Measurements from ENCODE around the gene HEXA. TPM values are rescaled to one million over a fixed set of nuclear protein-coding genes. Genes with fewer than 3 reads are reported as not detected.

HEXA gene
- total and polyA plus RNA-seq, 9 of the 15 experiments (the other 6 are each of a cell fraction or from before 2014, with no cell fraction given) = 22.2 to 136 (median 68.9) TPM

DNA sequence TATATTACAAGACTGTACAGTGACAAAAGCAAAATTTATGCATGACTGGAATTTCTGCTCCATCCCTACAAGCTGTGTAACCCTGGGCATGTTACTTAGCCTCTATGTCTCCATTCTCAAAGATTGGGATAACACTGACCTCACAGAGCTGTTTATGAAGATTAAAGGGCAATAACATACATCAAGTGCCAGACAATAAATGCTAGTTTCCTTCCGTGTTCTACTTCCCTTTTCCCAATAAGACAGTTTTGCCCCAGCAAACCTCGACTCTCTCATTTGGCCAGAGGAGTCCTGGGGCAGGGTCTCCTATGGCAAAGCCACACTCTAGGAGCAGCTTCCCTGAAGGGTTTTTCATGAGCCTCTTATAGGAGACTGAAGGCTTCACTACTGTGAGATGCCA lies 7.5 kb downstream of the HEXA start (continued):
- TF ChIP-seq DMBX1 (CRISPR knock-in tag; IDR thresholded peaks at IDR 0.05; ENCODE audit: borderline replicate concordance) = no peak

DNA sequence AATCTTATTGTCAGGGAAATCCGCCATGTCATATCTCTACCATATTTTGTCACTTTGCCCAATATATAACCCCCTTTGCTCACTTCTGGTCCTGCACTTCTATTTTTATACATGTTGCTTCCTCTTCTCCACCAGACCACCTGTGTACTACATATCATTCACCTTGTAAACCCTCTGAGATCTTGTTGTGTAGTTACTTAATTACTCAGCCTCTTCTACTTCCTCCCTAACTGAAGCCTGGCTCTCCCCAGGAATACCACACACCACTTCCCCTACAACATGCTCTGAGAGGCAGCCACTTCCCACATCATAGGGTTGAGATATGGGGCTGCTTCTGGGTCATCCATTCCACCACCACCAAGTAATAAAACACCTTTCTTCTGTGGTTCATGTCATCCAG lies 10.0 kb downstream of the HEXA start:
- H3K27me3 ChIP-seq (ENCODE audit: control insufficient read depth in 2 of 2, insufficient read depth in 2 of 2, low read length in 2 of 2) = no peaks in the 10 kb centered on the region
- H3K79me2 ChIP-seq (ENCODE audit: control insufficient read depth, insufficient read depth, low read length) = peaks cover 4% of the 10 kb centered on the region; the same call in 1 of the 3 replicates
- no peak for ATAC-seq
- FAIRE-seq = no peak
- no TSS peak for BruUV-seq (replicated peaks)
- in situ Hi-C loops (cut with MboI) (no loop called here), intact Hi-C loops (cut with micrococcal nuclease) (no loop called here)
- H3K27ac ChIP-seq (ENCODE audit: extremely low read depth, low read depth, low read length) = no peak overlapping the region
- no peaks in the 10 kb centered on the region for H3K9me1 ChIP-seq (ENCODE audit: control insufficient read depth, insufficient read depth, low read length)
- DNase-seq (ENCODE audit: extremely low read depth in 1 of 4, low spot score in 3 of 4) = no peak
- no peak overlapping the region for H3K4me3 ChIP-seq
- no peak overlapping the region for H3K4me2 ChIP-seq (ENCODE audit: insufficient read depth, low read length)
- H3K36me3 ChIP-seq (ENCODE audit: control insufficient read depth, insufficient read depth, low read length) = peaks cover 37% of the 10 kb centered on the region; the same call in 2 of the 3 replicates
- H3K9me3 ChIP-seq (replicated peaks; ENCODE audit: control insufficient read depth, insufficient read depth, low read depth, low read length) = no peaks in the 10 kb centered on the region
- no peak overlapping the region for H2AFZ ChIP-seq (ENCODE audit: low read depth, low read length)
- no peaks in the 10 kb centered on the region for H3K4me1 ChIP-seq (replicated peaks in 1 of 2; ENCODE audit: control insufficient read depth in 2 of 2, insufficient read depth in 2 of 2, low read length in 2 of 2)
- ChIA-PET POLR2A (interaction anchor here (1.2 to 1.4 kb wide), 2 partner anchors 10 to 17 kb away, joined by 4 to 8 read pairs; partner anchors contain the start of gene HEXA), CTCF (ENCODE audit: low intra/inter-chr PET ratio) (no interaction called here)
- H4K20me1 ChIP-seq (replicated peaks; ENCODE audit: control insufficient read depth, insufficient read depth, low read length) = no peaks in the 10 kb centered on the region
- no peak overlapping the region for H3K9ac ChIP-seq (ENCODE audit: insufficient read depth in 1 of 2, low read depth in 2 of 2, low read length in 2 of 2)
- no peak for TF ChIP-seq ZNF263 (CRISPR knock-in tag; IDR thresholded peaks at IDR 0.05; ENCODE audit: borderline replicate concordance)
- TF ChIP-seq, protein P1, sequence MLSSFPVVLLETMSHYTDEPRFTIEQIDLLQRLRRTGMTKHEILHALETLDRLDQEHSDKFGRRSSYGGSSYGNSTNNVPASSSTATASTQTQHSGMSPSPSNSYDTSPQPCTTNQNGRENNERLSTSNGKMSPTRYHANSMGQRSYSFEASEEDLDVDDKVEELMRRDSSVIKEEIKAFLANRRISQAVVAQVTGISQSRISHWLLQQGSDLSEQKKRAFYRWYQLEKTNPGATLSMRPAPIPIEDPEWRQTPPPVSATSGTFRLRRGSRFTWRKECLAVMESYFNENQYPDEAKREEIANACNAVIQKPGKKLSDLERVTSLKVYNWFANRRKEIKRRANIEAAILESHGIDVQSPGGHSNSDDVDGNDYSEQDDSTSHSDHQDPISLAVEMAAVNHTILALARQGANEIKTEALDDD (IDR thresholded peaks at IDR 0.05) = no peak
- TF ChIP-seq TAF9B (IDR thresholded peaks at IDR 0.05; ENCODE audit: partially characterized antibody) = no peak
- TF ChIP-seq SPI1 (IDR thresholded peaks at IDR 0.05; ENCODE audit: borderline replicate concordance, low read depth, low read length) = peak; percentile 26; the same call in 1 of the 2 replicates
- 92% methylated on average over 1 of the region's 1 CpG for WGBS (ENCODE audit: insufficient coverage, low coverage, missing lambda C conversion rate)
